Epithelial cell of esophagus (primary cell): ENCODE data around the gene MRC1.

Experiments
- DNase-seq: peaks from one replicate; pipeline ENCODE4 v3.0.0; 2010; ENCODE audit warnings: low read depth
- H3K4me3 ChIP-seq: 2 replicates; pipeline ENCODE4 v1.5.1; 2011; ENCODE audit warnings: mild to moderate bottlenecking, low read length, control low read depth
- CTCF ChIP-seq: IDR thresholded peaks from 2 replicates; pipeline ENCODE4 v1.5.1; 2011; ENCODE audit warnings: low read depth, mild to moderate bottlenecking, low read length, control low read depth, inconsistent platforms; ENCODE audit not compliant: insufficient read depth; ENCODE audit errors: missing control alignments

The MRC1 gene

GRCh38 chr10:17779784-17780183 lies 29.4 kb upstream of the MRC1 start:
- no peak for TF ChIP-seq CTCF
- DNase-seq: no peak
- no peak overlapping the region for H3K4me3 ChIP-seq

GRCh38 chr10:17780727-17781126 lies 28.4 kb upstream of the MRC1 start:
- no peak for TF ChIP-seq CTCF
- no peak for DNase-seq

GRCh38 chr10:17781856-17782255 lies 27.3 kb upstream of the MRC1 start:
- H3K4me3 ChIP-seq: no peak overlapping the region
- no peak for TF ChIP-seq CTCF
- no peak for DNase-seq

More at GRCh38 chr10:17780727-17781126, 28.4 kb upstream of the MRC1 start:
- H3K4me3 ChIP-seq: no peak overlapping the region

GRCh38 chr10:17782921-17783665 lies 26.1 kb upstream of the MRC1 start:
- TF ChIP-seq CTCF: no peak
- peak; percentile 65 for DNase-seq
- H3K4me3 ChIP-seq: no peak overlapping the region

- DNase-seq: no peak
Observed at GRCh38 chr10:17783751-17784150, 25.4 kb upstream of the MRC1 start.

GRCh38 chr10:17784688-17785087 lies 24.5 kb upstream of the MRC1 start:
- DNase-seq: peak; percentile 57
- no peak for TF ChIP-seq CTCF
- H3K4me3 ChIP-seq: no peak overlapping the region

More at GRCh38 chr10:17783751-17784150, 25.4 kb upstream of the MRC1 start:
- no peak for TF ChIP-seq CTCF
- no peak overlapping the region for H3K4me3 ChIP-seq
